GM18873 (cell line): ENCODE measurements around the gene PGGHG.
"Not testable (repeated sequence)": the region's sequence is repeated elsewhere in the genome, so short reads cannot be mapped to it uniquely, and the experiment has no call there.

Experiments
- ATAC-seq: cut with Tn5 transposase; IDR thresholded peaks from one replicate; pipeline ENCODE4 v1.9.1; 2021; ENCODE audit warnings: mild to moderate bottlenecking, moderate library complexity, moderate number of reproducible peaks; ENCODE audit not compliant: unreplicated experiment, low FRiP score

Gene PGGHG

GRCh38 chr11:326842-327580 is 38.1 kb downstream of the PGGHG start:
- no peak for ATAC-seq

GRCh38 chr11:327581-327923 is 38.6 kb downstream of the PGGHG start:
- no peak for ATAC-seq

- ATAC-seq: no peak
Measured at GRCh38 chr11:328012-328411, 39.1 kb downstream of the PGGHG start.

- ATAC-seq: not testable (repeated sequence)
Measured at GRCh38 chr11:328516-329100, 39.7 kb downstream of the PGGHG start.

GRCh38 chr11:329886-330253 is 40.9 kb downstream of the PGGHG start:
- ATAC-seq: no peak

GRCh38 chr11:330307-330693 is 41.4 kb downstream of the PGGHG start:
- ATAC-seq: no peak

GRCh38 chr11:330694-331357 is 41.9 kb downstream of the PGGHG start:
- no peak for ATAC-seq

- no peak for ATAC-seq
Measured at GRCh38 chr11:331358-332060, 42.6 kb downstream of the PGGHG start.

GRCh38 chr11:332651-333480 is 43.9 kb downstream of the PGGHG start:
- ATAC-seq: no peak

GRCh38 chr11:333616-334263 is 44.8 kb downstream of the PGGHG start:
- not testable (repeated sequence) for ATAC-seq

GRCh38 chr11:334264-334994 is 45.5 kb downstream of the PGGHG start:
- no peak for ATAC-seq

- no peak for ATAC-seq
Measured at GRCh38 chr11:335779-336658, 47.1 kb downstream of the PGGHG start.

GRCh38 chr11:336659-337198 is 47.8 kb downstream of the PGGHG start:
- ATAC-seq: no peak

- no peak for ATAC-seq
Measured at GRCh38 chr11:337711-338110, 48.8 kb downstream of the PGGHG start.

- ATAC-seq: no peak
Measured at GRCh38 chr11:339963-340362, 51.0 kb downstream of the PGGHG start.

GRCh38 chr11:340539-341512 is 51.9 kb downstream of the PGGHG start:
- ATAC-seq: no peak

- ATAC-seq: no peak
Measured at GRCh38 chr11:342328-342727, 53.4 kb downstream of the PGGHG start.
